ENCODE results near the gene TSPAN6.

DNA sequence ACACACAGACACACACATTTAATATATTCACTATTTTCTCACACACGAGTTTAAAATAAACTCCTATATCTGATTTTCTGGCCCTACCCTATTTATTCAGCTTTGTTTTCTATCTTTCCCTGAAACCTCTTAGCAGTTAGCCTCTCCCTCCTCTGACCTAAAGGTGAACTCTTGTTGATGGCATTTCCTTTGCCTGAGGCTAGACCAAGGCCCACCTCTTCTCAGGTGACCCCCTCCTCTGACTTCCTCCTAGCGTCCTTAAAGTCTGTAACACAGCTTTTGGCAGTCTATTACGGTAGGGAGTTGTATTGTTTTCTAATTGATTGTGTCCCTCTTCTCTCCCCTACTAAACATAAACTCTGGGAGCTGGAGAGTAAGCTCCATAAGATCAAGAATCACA is 5.7 kb upstream of the TSPAN6 start:
- TF ChIP-seq POLR2AphosphoS5 (IDR thresholded peaks at IDR 0.05; ENCODE audit: low read depth, low read length) (no peak), POLR2A (IDR thresholded peaks at IDR 0.05; ENCODE audit: insufficient read depth in 1 of 2, low read depth in 2 of 2, low read length in 2 of 2) (no peak), RAD51 (IDR thresholded peaks at IDR 0.05; ENCODE audit: borderline replicate concordance) (no peak), ZNF331 (CRISPR knock-in tag; IDR thresholded peaks at IDR 0.05) (no peak), ELF3 (CRISPR knock-in tag; IDR thresholded peaks at IDR 0.05) (no peak)
- TF ChIP-seq, protein P1, sequence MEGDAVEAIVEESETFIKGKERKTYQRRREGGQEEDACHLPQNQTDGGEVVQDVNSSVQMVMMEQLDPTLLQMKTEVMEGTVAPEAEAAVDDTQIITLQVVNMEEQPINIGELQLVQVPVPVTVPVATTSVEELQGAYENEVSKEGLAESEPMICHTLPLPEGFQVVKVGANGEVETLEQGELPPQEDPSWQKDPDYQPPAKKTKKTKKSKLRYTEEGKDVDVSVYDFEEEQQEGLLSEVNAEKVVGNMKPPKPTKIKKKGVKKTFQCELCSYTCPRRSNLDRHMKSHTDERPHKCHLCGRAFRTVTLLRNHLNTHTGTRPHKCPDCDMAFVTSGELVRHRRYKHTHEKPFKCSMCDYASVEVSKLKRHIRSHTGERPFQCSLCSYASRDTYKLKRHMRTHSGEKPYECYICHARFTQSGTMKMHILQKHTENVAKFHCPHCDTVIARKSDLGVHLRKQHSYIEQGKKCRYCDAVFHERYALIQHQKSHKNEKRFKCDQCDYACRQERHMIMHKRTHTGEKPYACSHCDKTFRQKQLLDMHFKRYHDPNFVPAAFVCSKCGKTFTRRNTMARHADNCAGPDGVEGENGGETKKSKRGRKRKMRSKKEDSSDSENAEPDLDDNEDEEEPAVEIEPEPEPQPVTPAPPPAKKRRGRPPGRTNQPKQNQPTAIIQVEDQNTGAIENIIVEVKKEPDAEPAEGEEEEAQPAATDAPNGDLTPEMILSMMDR (CRISPR knock-in tag; IDR thresholded peaks at IDR 0.05) = no peak

All from HepG2 (cell line).